GM12865 (cell line): ENCODE data around the gene FOXK1.

Experiments
- DNase-seq: peaks from one replicate; pipeline ENCODE4 v3.0.0; 2010; ENCODE audit warnings: low read depth
- H3K4me3 ChIP-seq: 2 replicates; pipeline ENCODE4 v1.5.1; 2011; ENCODE audit warnings: mild to moderate bottlenecking, low read depth, low read length, control low read depth
- TF ChIP-seq, protein P1 (sequence below): IDR thresholded peaks from 2 replicates; pipeline ENCODE4 v1.5.1; 2011; ENCODE audit warnings: low read length, control low read depth, low read depth, inconsistent platforms; ENCODE audit not compliant: insufficient read depth; ENCODE audit errors: missing control alignments

Gene FOXK1

DNA sequence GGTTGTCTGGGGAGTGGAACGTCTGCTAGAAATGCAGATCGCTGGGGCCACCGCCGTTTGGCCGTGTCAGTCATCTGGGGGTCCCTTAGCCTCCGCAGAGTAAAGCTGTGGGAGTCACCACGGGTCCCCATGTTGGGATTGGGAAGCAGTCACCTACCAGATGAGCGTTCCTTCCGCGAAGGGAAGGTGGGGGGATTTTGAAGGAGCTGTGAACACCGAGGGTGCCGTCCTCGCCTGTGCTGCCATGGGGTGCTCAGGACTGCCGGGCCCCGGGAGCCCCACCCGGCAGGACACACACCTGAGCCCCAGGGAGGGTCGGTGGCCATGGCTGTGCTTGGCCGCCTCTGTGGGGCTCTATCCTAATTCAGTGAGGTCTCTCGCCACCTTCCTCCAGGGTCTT, 47.2 kb downstream of the FOXK1 start:
- DNase-seq: no peak
- no peak overlapping the region for H3K4me3 ChIP-seq
- TF ChIP-seq, protein P1, sequence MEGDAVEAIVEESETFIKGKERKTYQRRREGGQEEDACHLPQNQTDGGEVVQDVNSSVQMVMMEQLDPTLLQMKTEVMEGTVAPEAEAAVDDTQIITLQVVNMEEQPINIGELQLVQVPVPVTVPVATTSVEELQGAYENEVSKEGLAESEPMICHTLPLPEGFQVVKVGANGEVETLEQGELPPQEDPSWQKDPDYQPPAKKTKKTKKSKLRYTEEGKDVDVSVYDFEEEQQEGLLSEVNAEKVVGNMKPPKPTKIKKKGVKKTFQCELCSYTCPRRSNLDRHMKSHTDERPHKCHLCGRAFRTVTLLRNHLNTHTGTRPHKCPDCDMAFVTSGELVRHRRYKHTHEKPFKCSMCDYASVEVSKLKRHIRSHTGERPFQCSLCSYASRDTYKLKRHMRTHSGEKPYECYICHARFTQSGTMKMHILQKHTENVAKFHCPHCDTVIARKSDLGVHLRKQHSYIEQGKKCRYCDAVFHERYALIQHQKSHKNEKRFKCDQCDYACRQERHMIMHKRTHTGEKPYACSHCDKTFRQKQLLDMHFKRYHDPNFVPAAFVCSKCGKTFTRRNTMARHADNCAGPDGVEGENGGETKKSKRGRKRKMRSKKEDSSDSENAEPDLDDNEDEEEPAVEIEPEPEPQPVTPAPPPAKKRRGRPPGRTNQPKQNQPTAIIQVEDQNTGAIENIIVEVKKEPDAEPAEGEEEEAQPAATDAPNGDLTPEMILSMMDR: no peak

GRCh38 chr7:4730276-4730675, 48.2 kb downstream of the FOXK1 start:
- H3K4me3 ChIP-seq: no peak overlapping the region
- TF ChIP-seq, protein P1: no peak
- DNase-seq: no peak

DNA sequence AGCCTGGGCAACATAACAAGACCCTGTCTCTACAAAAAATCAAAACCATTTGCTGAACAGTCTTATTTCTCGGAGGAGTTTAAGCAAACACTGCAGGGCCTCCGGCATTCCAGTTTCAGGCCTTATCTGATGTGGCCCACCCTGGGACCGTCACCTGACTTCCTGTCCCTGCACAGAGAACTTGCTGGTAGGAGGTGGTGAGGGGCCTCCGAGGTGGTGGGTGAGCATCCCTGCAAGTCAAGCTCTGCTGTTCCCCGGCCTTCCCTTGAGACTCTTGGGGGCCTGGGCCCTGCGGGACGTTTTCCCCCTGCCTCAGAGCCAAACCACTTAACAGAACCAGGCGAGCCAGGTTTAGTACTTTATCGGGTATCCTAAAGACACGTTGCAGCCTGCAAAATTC, 48.9 kb downstream of the FOXK1 start:
- no peak overlapping the region for H3K4me3 ChIP-seq
- TF ChIP-seq, protein P1: no peak
- no peak for DNase-seq

- TF ChIP-seq, protein P1: no peak
- no peak for DNase-seq
- no peak overlapping the region for H3K4me3 ChIP-seq
Measured at GRCh38 chr7:4731803-4732202, 49.7 kb downstream of the FOXK1 start.

DNA sequence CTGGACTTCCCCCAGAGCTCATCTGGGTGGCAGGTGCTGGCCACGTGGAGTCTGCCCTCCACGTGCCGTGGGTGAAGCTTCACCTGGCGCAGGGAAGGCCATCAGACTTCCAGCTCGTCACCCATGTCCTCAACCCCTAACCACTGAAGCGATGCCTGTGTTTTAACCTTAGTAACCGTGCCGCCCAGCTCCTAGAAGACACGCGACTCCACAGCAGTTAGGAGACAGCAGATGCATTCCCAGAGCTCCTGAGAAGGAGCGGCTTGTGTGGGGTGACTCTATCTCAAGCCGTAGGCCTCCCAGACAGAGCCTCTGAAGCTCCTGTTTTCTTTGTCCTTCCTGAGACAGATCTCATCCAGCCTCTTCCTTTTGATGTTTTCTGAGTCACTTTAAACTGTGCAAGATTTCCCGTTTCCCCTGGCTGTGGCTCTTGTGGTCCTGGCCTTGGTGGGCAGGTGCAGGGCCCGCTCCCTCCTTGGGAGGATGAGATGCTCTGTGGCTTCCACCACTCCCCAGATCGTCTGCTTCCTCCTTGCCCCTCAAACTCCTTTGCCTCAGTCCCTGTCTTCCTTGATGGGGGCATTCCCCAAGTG, 51.9 kb downstream of the FOXK1 start:
- no peak overlapping the region for H3K4me3 ChIP-seq
- no peak for DNase-seq
- TF ChIP-seq, protein P1: no peak

- DNase-seq: no peak
- TF ChIP-seq, protein P1: no peak
- no peak overlapping the region for H3K4me3 ChIP-seq
Measured at GRCh38 chr7:4734587-4735345, 52.7 kb downstream of the FOXK1 start.
